Astrocyte (in vitro differentiated cells and primary cell): ENCODE data around the gene GCDH. TPM values are rescaled to one million over a fixed set of nuclear protein-coding genes. Genes with fewer than 3 reads are reported as not detected.
"Not testable (repeated sequence)": the region's sequence is repeated elsewhere in the genome, so short reads cannot be mapped to it uniquely, and the experiment has no call there.

Experiments
- DNase-seq: peaks from one replicate; pipeline ENCODE4 v3.0.0-alpha.2; 2010; ENCODE audit warnings: low read depth
- FAIRE-seq: peaks from 2 replicates; lab custom pipeline; 2011; peaks lifted over from hg19 to GRCh38; lab: Jason Lieb, UNC
- H2AFZ ChIP-seq: 2 replicates; pipeline ENCODE4 v1.6.0; 2012; ENCODE audit warnings: low read depth, low read length, inconsistent platforms
- H3K27ac ChIP-seq: 2 replicates; pipeline ENCODE4 v1.5.1; 2011; ENCODE audit warnings: low read depth, low read length, inconsistent platforms
- H3K27me3 ChIP-seq: 2 replicates; pipeline ENCODE4 v1.6.0; 2011; ENCODE audit warnings: low read length, inconsistent platforms; ENCODE audit not compliant: insufficient read depth
- H3K36me3 ChIP-seq: 2 replicates; pipeline ENCODE4 v1.5.1; 2011; ENCODE audit warnings: low read length, inconsistent platforms; ENCODE audit not compliant: insufficient read depth
- H3K4me1 ChIP-seq: 2 replicates; pipeline ENCODE4 v1.5.1; 2011; ENCODE audit warnings: low read length, inconsistent platforms; ENCODE audit not compliant: insufficient read depth
- H3K4me2 ChIP-seq: 2 replicates; pipeline ENCODE4 v1.6.0; 2012; ENCODE audit warnings: low read length, inconsistent platforms
- H3K4me3 ChIP-seq: 2 replicates; pipeline ENCODE4 v1.5.1; 2011; ENCODE audit warnings: low read depth, mild to moderate bottlenecking, low read length, inconsistent platforms; ENCODE audit not compliant: insufficient read depth
- H3K79me2 ChIP-seq: 2 replicates; pipeline ENCODE4 v1.6.0; 2012; ENCODE audit warnings: mild to moderate bottlenecking, low read length, inconsistent platforms; ENCODE audit not compliant: insufficient read depth
- H3K9ac ChIP-seq: 2 replicates; pipeline ENCODE4 v1.6.0; 2012; ENCODE audit warnings: mild to moderate bottlenecking, low read length, inconsistent platforms
- H3K9me3 ChIP-seq: 2 replicates; pipeline ENCODE4 v1.5.1; 2012; ENCODE audit warnings: low read depth, mild to moderate bottlenecking, low read length, inconsistent platforms; ENCODE audit not compliant: insufficient read depth
- H4K20me1 ChIP-seq: 2 replicates; pipeline ENCODE4 v1.6.0; 2012; ENCODE audit warnings: low read length, inconsistent platforms; ENCODE audit not compliant: insufficient read depth
- H3K27ac Mint-ChIP-seq: one replicate; pipeline ENCODE4 v1.8.0; 2021; ENCODE audit warnings: mild to moderate bottlenecking, mixed read lengths; ENCODE audit not compliant: unreplicated experiment
- H3K27me3 Mint-ChIP-seq: one replicate; pipeline ENCODE4 v1.8.0; 2021; ENCODE audit warnings: low read depth, mixed read lengths; ENCODE audit not compliant: unreplicated experiment
- H3K36me3 Mint-ChIP-seq: one replicate; pipeline ENCODE4 v1.8.0; 2021; ENCODE audit warnings: low read depth, mixed read lengths; ENCODE audit not compliant: unreplicated experiment
- H3K4me1 Mint-ChIP-seq: one replicate; pipeline ENCODE4 v1.8.0; 2021; ENCODE audit warnings: low read depth, mixed read lengths; ENCODE audit not compliant: unreplicated experiment
- H3K4me3 Mint-ChIP-seq: one replicate; pipeline ENCODE4 v1.8.0; 2021; ENCODE audit warnings: mild to moderate bottlenecking, moderate library complexity, mixed read lengths; ENCODE audit not compliant: unreplicated experiment
- H3K9me3 Mint-ChIP-seq: one replicate; pipeline ENCODE4 v1.8.0; 2021; ENCODE audit warnings: mild to moderate bottlenecking, mixed read lengths; ENCODE audit not compliant: unreplicated experiment
- CTCF ChIP-seq: IDR thresholded peaks from 2 replicates; pipeline ENCODE4 v1.5.1; 2011; ENCODE audit warnings: low read depth, mild to moderate bottlenecking, inconsistent platforms, low read length, moderate library complexity; ENCODE audit not compliant: insufficient read depth
- EZH2 ChIP-seq: IDR thresholded peaks from 2 replicates; pipeline ENCODE4 v1.6.1; 2012; ENCODE audit warnings: mild to moderate bottlenecking, low read length, inconsistent platforms; ENCODE audit not compliant: insufficient read depth
- total RNA-seq: library from RNA; stranded (reverse); gene quantifications from 2 replicates; pipeline ENCODE4 v1.2.1, GENCODE V29; 2021

Gene GCDH
- total RNA-seq, 1 donor from 2014 or later: 17.5 TPM

DNA sequence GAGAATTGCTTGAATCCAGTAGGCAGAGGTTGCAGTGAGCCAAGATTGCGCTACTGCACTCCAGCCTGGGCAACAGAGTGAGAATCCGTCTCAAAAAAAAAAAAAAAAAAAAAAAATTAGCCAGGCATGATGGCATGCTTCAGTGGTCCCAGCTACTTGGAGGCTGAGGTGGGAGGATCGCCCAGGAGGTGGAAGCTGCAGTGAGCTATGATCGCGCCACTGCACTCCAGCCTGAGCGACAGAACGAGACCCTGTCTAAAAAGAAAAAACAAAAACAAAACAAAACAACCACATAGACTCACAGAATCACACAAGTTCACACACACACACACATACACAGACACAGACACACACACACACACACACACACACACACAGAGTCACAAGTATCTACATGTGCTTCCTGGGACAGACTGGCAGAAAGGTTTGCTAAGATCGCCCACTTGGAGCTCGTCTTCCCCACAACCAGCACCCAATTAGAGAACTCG, 617 bp upstream of the GCDH start:
- not testable (repeated sequence) for H3K27me3 ChIP-seq, H3K9me3 Mint-ChIP-seq, H4K20me1 ChIP-seq, DNase-seq, H3K27ac Mint-ChIP-seq, H3K4me1 Mint-ChIP-seq, FAIRE-seq, H3K79me2 ChIP-seq, H3K27ac ChIP-seq, H3K36me3 ChIP-seq, H3K36me3 Mint-ChIP-seq, H3K9me3 ChIP-seq
- H3K4me3 Mint-ChIP-seq: peak overlapping the region; percentile 97
- H3K4me3 ChIP-seq: peak overlapping the region; percentile 49
- H3K4me2 ChIP-seq: peak overlapping the region; percentile 98
- H2AFZ ChIP-seq: peak overlapping the region; percentile 56
- peak overlapping the region; percentile 33 for H3K9ac ChIP-seq
- H3K27me3 Mint-ChIP-seq: peaks cover 20% of the 10 kb centered on the region
- H3K4me1 ChIP-seq: peaks cover 10% of the 10 kb centered on the region

DNA sequence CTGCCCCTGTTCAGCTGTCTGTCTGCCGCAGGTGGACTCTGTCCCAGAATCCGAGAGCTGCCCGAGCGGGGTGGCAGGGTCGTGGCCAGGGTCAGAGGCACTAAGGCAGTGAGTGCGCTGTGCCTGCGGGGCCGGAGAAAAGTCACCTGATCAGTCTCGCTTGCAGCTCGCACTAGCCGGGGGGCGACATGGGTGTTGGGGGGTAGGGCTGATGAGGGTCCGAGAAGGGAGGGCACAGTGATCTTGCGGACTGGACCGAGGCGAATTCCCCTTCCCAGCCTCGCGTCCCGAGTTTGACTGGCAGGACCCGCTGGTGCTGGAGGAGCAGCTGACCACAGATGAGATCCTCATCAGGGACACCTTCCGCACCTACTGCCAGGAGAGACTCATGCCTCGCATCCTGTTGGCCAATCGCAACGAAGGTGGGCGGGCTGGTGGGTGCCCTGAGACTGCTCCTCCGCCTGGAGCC, 627 bp downstream of the GCDH start:
- DNase-seq: no peak
- no peak for FAIRE-seq
- TF ChIP-seq CTCF (no peak), EZH2 (no peak)
- Histone ChIP-seq H4K20me1 (no peaks in the 10 kb centered on the region), H3K4me3 (peak overlapping the region; percentile 69), H2AFZ (peak overlapping the region; percentile 93), H3K4me1 (peaks cover 10% of the 10 kb centered on the region), H3K36me3 (no peaks in the 10 kb centered on the region), H3K79me2 (peaks cover 8% of the 10 kb centered on the region), H3K9me3 (no peaks in the 10 kb centered on the region), H3K9ac (peak overlapping the region; percentile 76), H3K27me3 (peaks cover 3% of the 10 kb centered on the region), H3K27ac (no peak overlapping the region), H3K4me2 (peak overlapping the region; percentile 98)
- Mint-ChIP-seq H3K4me1 (no peaks in the 10 kb centered on the region), H3K27ac (peak overlapping the region; percentile 64), H3K4me3 (peak overlapping the region; percentile 97), H3K27me3 (peaks cover 14% of the 10 kb centered on the region), H3K36me3 (peaks cover 5% of the 10 kb centered on the region), H3K9me3 (no peaks in the 10 kb centered on the region)

DNA sequence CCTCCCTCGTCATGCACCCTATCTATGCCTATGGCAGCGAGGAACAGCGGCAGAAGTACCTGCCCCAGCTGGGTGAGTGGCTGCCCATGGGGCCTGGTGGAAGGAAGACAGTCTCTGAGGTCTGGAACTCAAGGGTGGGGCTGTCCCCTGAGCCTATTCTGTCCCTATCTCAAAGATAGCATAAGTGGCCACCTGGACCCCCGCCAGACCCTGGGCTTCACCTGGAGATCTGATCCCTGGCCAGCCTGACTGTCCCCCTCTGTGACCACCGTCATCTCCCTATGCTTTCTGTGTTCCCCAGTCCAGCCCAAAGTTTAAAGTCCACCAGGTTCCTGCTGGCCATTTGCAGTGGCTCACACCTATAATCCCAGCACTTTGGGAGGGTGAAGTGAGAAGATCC, 2.6 kb downstream of the GCDH start:
- H3K27me3 ChIP-seq: no peaks in the 10 kb centered on the region
- Mint-ChIP-seq H3K36me3 (peaks cover 5% of the 10 kb centered on the region), H3K27ac (no peak overlapping the region), H3K27me3 (peaks cover under 1% of the 10 kb centered on the region), H3K9me3 (no peaks in the 10 kb centered on the region), H3K4me3 (peak overlapping the region; percentile 27), H3K4me1 (no peaks in the 10 kb centered on the region)
- H3K9ac ChIP-seq: no peak overlapping the region
- no peaks in the 10 kb centered on the region for H4K20me1 ChIP-seq
- no peaks in the 10 kb centered on the region for H3K36me3 ChIP-seq
- no peak for FAIRE-seq
- peaks cover 8% of the 10 kb centered on the region for H3K79me2 ChIP-seq
- no peak overlapping the region for H3K27ac ChIP-seq
- H3K9me3 ChIP-seq: no peaks in the 10 kb centered on the region
- H2AFZ ChIP-seq: no peak overlapping the region
- H3K4me2 ChIP-seq: no peak overlapping the region
- no peak overlapping the region for H3K4me3 ChIP-seq
- no peak for DNase-seq
- no peak for TF ChIP-seq CTCF
- no peak for TF ChIP-seq EZH2
- peaks cover 10% of the 10 kb centered on the region for H3K4me1 ChIP-seq
